Large intestine (tissue), 3 donors: ENCODE results near the gene KRTAP10-11. TPM values are rescaled to one million over a fixed set of nuclear protein-coding genes. Genes with fewer than 3 reads are reported as not detected.

Source experiments
- DNase-seq, 2 donors: peaks; one replicate each; pipeline versions ENCODE4 v3.0.0 to v3.0.0-alpha.2; 2013
- H3K27ac ChIP-seq: one replicate; pipeline ENCODE4 v1.5.1; 2013; ENCODE audit warnings: low read length
- H3K27me3 ChIP-seq: 2 replicates; pipeline ENCODE4 v1.6.1; 2013; ENCODE audit warnings: low read length; ENCODE audit not compliant: control insufficient read depth, insufficient read depth
- H3K36me3 ChIP-seq: 2 replicates; pipeline ENCODE4 v1.6.1; 2013; ENCODE audit warnings: low read length; ENCODE audit not compliant: control insufficient read depth, insufficient read depth
- H3K4me1 ChIP-seq: one replicate; pipeline ENCODE4 v1.6.1; 2013; ENCODE audit warnings: low read length; ENCODE audit not compliant: control insufficient read depth, insufficient read depth
- H3K4me3 ChIP-seq: one replicate; pipeline ENCODE4 v1.5.1; 2013; ENCODE audit warnings: low read length
- H3K9me3 ChIP-seq: one replicate; pipeline ENCODE4 v1.6.1; 2013; ENCODE audit warnings: mild to moderate bottlenecking, low read depth, low read length, moderate library complexity; ENCODE audit not compliant: control insufficient read depth
- WGBS: methylation state at CpG from one replicate; pipeline ENCODE4 v1.1.5; 2013; ENCODE audit warnings: low lambda C conversion rate; ENCODE audit not compliant: insufficient coverage; 5-methylcytosine and 5-hydroxymethylcytosine counted together
- polyA plus RNA-seq: library from polyadenylated mRNA; unstranded; fragments of 120-200 nt; gene quantifications from one replicate; pipeline ENCODE4 v1.2.1, GENCODE V29; 2013

The KRTAP10-11 gene
- polyA plus RNA-seq, 1 donor, result not detected

DNA sequence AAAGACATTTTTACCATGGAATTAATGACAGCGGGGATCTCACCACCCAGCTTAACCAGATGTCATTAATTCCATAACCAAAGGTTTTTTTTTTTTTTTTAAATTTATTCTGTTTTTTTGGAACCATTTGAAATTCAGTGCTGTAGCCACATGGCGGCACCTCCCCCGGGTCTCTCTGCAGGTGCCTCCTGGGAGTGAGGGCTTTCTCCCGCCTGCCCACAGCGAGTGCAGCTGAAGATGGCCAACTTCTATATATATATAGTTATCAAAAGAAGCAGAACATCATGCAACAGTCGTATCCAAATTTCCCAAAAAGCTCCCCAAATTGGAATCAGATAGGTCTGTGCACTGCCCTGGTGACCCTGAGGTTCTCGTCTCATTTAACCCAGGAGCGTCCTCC is 30.7 kb upstream of the KRTAP10-11 start:
- 80% methylated on average over 1 of the region's 8 CpGs for WGBS
- Histone ChIP-seq H3K4me1 (no peaks in the 10 kb centered on the region), H3K27me3 (no peaks in the 10 kb centered on the region), H3K4me3 (no peak overlapping the region), H3K36me3 (no peaks in the 10 kb centered on the region), H3K9me3 (peaks cover 8% of the 10 kb centered on the region), H3K27ac (no peak overlapping the region)
- DNase-seq, result no peak

- no peak for DNase-seq
- H3K4me3 ChIP-seq, result no peak overlapping the region
- WGBS, result no CpG with 5 or more reads among the region's 17 CpGs
Measured at GRCh38 chr21:44615911-44616590, 30.2 kb upstream of the KRTAP10-11 start.

GRCh38 chr21:44616591-44616926 is 29.7 kb upstream of the KRTAP10-11 start:
- peaks cover 8% of the 10 kb centered on the region for H3K9me3 ChIP-seq
- DNase-seq, result no peak
- WGBS, result no CpG with 5 or more reads among the region's 16 CpGs
- no peaks in the 10 kb centered on the region for H3K4me1 ChIP-seq
- no peaks in the 10 kb centered on the region for H3K36me3 ChIP-seq
- no peak overlapping the region for H3K4me3 ChIP-seq
- H3K27ac ChIP-seq, result no peak overlapping the region
- no peaks in the 10 kb centered on the region for H3K27me3 ChIP-seq

More at GRCh38 chr21:44615911-44616590, 30.2 kb upstream of the KRTAP10-11 start:
- no peaks in the 10 kb centered on the region for H3K27me3 ChIP-seq
- no peaks in the 10 kb centered on the region for H3K36me3 ChIP-seq
- no peaks in the 10 kb centered on the region for H3K4me1 ChIP-seq
- no peak overlapping the region for H3K27ac ChIP-seq
- peaks cover 8% of the 10 kb centered on the region for H3K9me3 ChIP-seq

- no peak for DNase-seq
- no peaks in the 10 kb centered on the region for H3K36me3 ChIP-seq
- WGBS, result no CpG with 5 or more reads among the region's 8 CpGs
Measured at GRCh38 chr21:44617071-44617501, 29.1 kb upstream of the KRTAP10-11 start.

DNA sequence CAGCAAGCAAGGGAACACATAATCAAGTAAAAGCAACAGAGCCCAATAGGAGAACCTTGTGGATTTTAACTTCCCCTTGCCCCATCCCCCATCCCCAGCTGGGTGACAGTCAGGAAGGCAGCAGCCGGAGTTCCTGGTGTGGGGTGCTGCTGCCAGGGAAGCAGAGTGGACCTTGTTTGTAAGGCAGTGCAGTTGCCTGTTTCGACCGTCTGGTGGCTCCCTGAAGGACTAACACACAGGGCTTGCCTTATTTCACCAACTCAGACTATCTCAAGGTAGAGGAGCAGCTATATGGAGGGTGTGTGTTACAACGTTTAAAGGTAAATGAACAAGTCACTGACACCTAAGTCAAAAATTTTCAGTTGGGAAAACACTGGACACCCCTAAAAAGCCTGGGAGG is 27.7 kb upstream of the KRTAP10-11 start:
- no peak for DNase-seq
- no peak overlapping the region for H3K27ac ChIP-seq
- peaks cover 3% of the 10 kb centered on the region for H3K9me3 ChIP-seq
- H3K27me3 ChIP-seq, result no peaks in the 10 kb centered on the region
- H3K4me3 ChIP-seq, result no peak overlapping the region
- H3K36me3 ChIP-seq, result no peaks in the 10 kb centered on the region
- H3K4me1 ChIP-seq, result no peaks in the 10 kb centered on the region
- WGBS, result no CpG with 5 or more reads among the region's 4 CpGs

More at GRCh38 chr21:44617071-44617501, 29.1 kb upstream of the KRTAP10-11 start:
- H3K27ac ChIP-seq, result no peak overlapping the region
- H3K4me1 ChIP-seq, result no peaks in the 10 kb centered on the region
- no peaks in the 10 kb centered on the region for H3K27me3 ChIP-seq
- H3K4me3 ChIP-seq, result no peak overlapping the region
- H3K9me3 ChIP-seq, result peaks cover 5% of the 10 kb centered on the region

- DNase-seq, result no peak
- WGBS, result 100% methylated on average over 1 of the region's 3 CpGs
- Histone ChIP-seq H3K9me3 (peaks cover 3% of the 10 kb centered on the region), H3K27me3 (no peaks in the 10 kb centered on the region), H3K36me3 (no peaks in the 10 kb centered on the region), H3K4me3 (no peak overlapping the region), H3K27ac (no peak overlapping the region), H3K4me1 (no peaks in the 10 kb centered on the region)
Measured at GRCh38 chr21:44618909-44619308, 27.3 kb upstream of the KRTAP10-11 start.

DNA sequence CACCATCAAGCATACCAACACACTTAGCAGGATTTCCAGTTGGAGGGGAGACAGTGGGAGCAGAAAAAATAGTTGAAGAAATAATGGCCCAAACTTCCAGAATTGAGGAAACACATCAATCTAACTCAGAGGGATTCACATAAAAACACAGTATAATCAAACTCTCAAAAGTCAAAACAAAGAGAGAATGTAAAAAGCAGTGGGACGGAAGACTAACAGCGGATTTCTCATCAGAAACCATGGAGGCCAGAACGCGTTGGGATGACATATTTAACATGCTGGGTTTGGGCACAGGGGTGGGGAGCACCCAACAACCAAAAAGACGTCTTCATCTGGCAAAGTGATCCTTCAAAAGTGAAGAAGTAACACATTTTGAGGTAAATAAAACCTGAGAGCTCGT is 26.3 kb upstream of the KRTAP10-11 start:
- Histone ChIP-seq H3K9me3 (peaks cover 3% of the 10 kb centered on the region), H3K4me3 (no peak overlapping the region), H3K27ac (no peak overlapping the region), H3K4me1 (no peaks in the 10 kb centered on the region), H3K27me3 (no peaks in the 10 kb centered on the region), H3K36me3 (no peaks in the 10 kb centered on the region)
- no peak for DNase-seq
- 66% methylated on average over 2 of the region's 6 CpGs for WGBS

DNA sequence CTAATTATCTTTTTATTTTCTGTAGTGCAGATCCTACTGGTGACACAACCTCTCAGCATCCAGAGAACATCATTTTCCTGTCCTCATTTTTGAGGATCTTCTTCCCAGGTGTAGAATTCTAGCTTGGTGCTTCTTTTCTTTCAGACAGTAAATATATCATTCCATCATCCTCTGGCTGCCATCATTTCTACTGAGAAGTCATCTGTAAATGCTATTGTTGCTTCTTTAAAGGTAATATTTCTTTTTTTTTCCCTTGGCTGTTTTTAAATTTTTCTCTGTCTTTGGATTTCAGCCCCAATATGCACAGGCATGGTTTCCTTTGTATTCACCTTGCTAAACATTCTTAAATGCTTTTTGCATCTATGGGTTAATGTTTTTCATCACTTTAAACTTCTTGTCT is 22.6 kb upstream of the KRTAP10-11 start:
- H3K9me3 ChIP-seq, result peaks cover 3% of the 10 kb centered on the region
- H3K4me1 ChIP-seq, result no peaks in the 10 kb centered on the region
- H3K27me3 ChIP-seq, result peaks cover 4% of the 10 kb centered on the region
- H3K27ac ChIP-seq, result no peak overlapping the region
- no peak for DNase-seq
- H3K36me3 ChIP-seq, result no peaks in the 10 kb centered on the region
- no peak overlapping the region for H3K4me3 ChIP-seq

DNA sequence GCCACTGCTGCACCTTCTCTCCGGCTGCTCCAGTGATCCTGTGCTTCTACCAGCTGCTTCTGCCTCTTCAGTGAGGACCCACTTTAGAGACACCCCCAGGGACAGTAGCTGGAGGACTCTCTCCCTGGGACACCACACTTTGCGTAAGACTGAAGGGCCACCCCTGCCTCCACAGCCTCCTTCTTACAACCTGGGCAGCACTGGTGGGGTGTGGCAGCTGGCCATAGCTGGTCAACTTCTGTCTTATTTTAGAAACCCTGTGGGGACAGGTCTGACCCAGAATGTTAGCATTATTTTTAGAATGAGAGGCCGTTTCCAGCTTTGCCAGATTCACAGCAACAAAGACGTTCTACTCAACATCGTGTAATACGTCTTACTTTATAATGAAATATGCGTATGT is 20.5 kb upstream of the KRTAP10-11 start:
- Histone ChIP-seq H3K27ac (no peak overlapping the region), H3K4me3 (no peak overlapping the region), H3K27me3 (peaks cover 4% of the 10 kb centered on the region), H3K9me3 (peaks cover 7% of the 10 kb centered on the region), H3K4me1 (no peaks in the 10 kb centered on the region), H3K36me3 (no peaks in the 10 kb centered on the region)
- 97% methylated on average over 5 of the region's 7 CpGs for WGBS
- no peak for DNase-seq

GRCh38 chr21:44626262-44626661 is 20.0 kb upstream of the KRTAP10-11 start:
- WGBS, result no CpG with 5 or more reads among the region's 10 CpGs
- Histone ChIP-seq H3K27me3 (peaks cover 4% of the 10 kb centered on the region), H3K4me1 (no peaks in the 10 kb centered on the region), H3K36me3 (no peaks in the 10 kb centered on the region), H3K4me3 (no peak overlapping the region), H3K9me3 (peaks cover 9% of the 10 kb centered on the region), H3K27ac (no peak overlapping the region)
- no peak for DNase-seq

- H3K4me3 ChIP-seq, result no peak within 1 kb of the TSS
- no CpG with 5 or more reads among the region's 7 CpGs for WGBS
- H3K9me3 ChIP-seq, result peaks cover 13% of the 10 kb centered on the region
Measured at GRCh38 chr21:44626673-44627143, 19.5 kb upstream of the KRTAP10-11 start, which contains the start of gene KRTAP10-9. Gene KRTAP10-9, plus strand, starts transcription at chr21:44627093. Its CDS starts 79 bp downstream, at chr21:44627172.

More at GRCh38 chr21:44626673-44627143, 19.5 kb upstream of the KRTAP10-11 start, which contains the start of gene KRTAP10-9:
- H3K4me1 ChIP-seq, result no peaks in the 10 kb centered on the region
- peaks cover 4% of the 10 kb centered on the region for H3K27me3 ChIP-seq
- no peaks in the 10 kb centered on the region for H3K36me3 ChIP-seq
- no peak for DNase-seq
- H3K27ac ChIP-seq, result no peak within 1 kb of the TSS
